Left cardiac atrium (tissue), 4 donors: Measurements from ENCODE around the gene KCNT2. TPM values are rescaled to one million over a fixed set of nuclear protein-coding genes. Genes with fewer than 3 reads are reported as not detected.
"Not testable (repeated sequence)": the region's sequence is repeated elsewhere in the genome, so short reads cannot be mapped to it uniquely, and the experiment has no call there.

Experiments used
- ATAC-seq, 2 donors: fragments of 200-7000 bp; cut with Tn5 transposase; one replicate each; pipeline ENCODE4 v1.9.1; 2020; ENCODE audit warnings: mild to moderate bottlenecking in 2 of 2, moderate library complexity in 2 of 2
- DNase-seq: peaks from one replicate; pipeline ENCODE4 v3.0.0-alpha.2; 2020
- intact Hi-C, 2 donors: fragments of 100-400 bp; cut with DNase I; formaldehyde crosslinking; loops; one replicate each; pipeline versions ENCODE4 v1.14.1 to v1.15.1; 2022 to 2023
- long read RNA-seq: library from polyadenylated mRNA; unstranded; transcript quantifications from one replicate; pipeline ENCODE4 v2.0.0, GENCODE V29; 2021
- total RNA-seq, 2 donors: library from RNA; stranded (reverse); fragmentation: NEBNext Ultra II Directional; extraction: Animal tissue kit (Norgen Biotek cat#: 25700); gene quantifications; one replicate each; pipeline ENCODE4 v1.2.1, GENCODE V29; 2021
- donor health status: DM: no; HTN: yes; CAD: no.
- donor health status: DM: no; HTN: yes; CAD: no; lungs with severe emphysema.
- donor health status: DM: yes; HTN: yes; CAD: no.
- donor health status: Dilated cardiomyopathy.

KCNT2 gene
- total RNA-seq, result 1 to 10 TPM; 3.8 to 7.3 TPM
- long read RNA-seq, partial matches to known transcripts, result 1 of 6 reads
- long read RNA-seq, other reads (novel, unspliced or antisense), result 5 of 6 reads

- peak; percentile 84 to 91 for ATAC-seq
- intact Hi-C loops, result no loop called here
- DNase-seq, result peak; percentile 81
Measured at GRCh38 chr1:196608390-196609369, at the start of gene KCNT2. KCNT2 (minus strand) TSS chr1:196608440; CDS start chr1:196608309, 131 bp downstream.

- ATAC-seq, result peak in 1 of 2 donors; percentile 21
- intact Hi-C loops, result no loop called here
- DNase-seq, result no peak
Measured at GRCh38 chr1:196655494-196655893, 47.3 kb upstream of the KCNT2 start.

DNA sequence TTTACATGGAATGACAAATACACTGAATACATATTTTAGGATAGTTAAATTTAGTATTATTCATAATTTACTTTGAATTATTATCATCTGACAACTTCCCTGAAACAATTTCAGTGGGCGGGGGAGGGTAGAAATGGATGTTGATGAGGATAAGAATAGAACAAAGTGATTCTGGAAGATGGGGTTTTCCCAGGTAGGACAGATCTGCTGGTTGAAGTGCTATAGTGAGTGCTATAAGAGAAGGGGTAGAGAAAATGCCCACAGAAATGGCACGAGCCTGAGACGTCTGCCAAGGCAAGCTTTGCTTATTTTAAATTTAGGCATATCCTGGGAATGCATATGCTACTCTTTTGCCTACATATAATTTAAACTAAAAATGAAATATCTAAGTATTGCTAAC is 46.8 kb upstream of the KCNT2 start:
- DNase-seq (no peak), ATAC-seq (peak in 1 of 2 donors; percentile 38)
- intact Hi-C loops, result no loop called here

- no peak for DNase-seq
- ATAC-seq, result no peak
- intact Hi-C loops, result no loop called here
Measured at GRCh38 chr1:196654271-196654670, 46.0 kb upstream of the KCNT2 start.

DNA sequence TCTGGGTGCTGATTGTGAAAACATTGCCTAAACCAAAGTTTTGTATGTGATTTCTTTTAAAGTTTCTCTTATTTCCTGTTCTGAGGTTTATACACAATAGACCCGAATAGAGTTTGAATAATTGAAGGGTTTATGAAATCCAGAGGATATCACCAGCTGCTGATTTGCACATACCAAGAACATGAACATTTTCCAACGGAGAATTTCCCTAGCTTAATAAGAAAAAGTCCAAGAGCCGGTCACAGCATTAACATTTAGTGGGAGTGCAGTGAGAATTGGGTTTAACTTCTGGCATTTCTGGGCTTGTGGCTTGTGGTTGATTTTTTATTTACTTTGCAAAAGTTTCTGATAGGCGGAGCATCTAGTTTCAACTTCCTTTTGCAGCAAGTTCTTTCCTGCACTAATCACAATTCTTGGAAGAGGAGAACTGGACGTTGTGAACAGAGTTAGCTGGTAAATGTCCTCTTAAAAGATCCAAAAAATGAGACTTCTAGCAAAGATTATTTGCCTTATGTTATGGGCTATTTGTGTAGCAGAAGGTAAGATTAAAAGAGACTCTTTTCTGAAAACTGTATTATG is 43.5 kb upstream of the KCNT2 start, which contains the start of gene CFH:
Gene CFH (plus strand): TSS at position 407 of the 579 bp plus-strand sequence. CDS start 75 bp downstream, at position 482.
- no peak for DNase-seq
- intact Hi-C loops, result no loop called here
- peak; percentile 75 to 85 for ATAC-seq

- DNase-seq, result no peak
- no peak for ATAC-seq
- intact Hi-C loops, result no loop called here
Measured at GRCh38 chr1:196651079-196651478, 42.8 kb upstream of the KCNT2 start.

- DNase-seq (no peak), ATAC-seq (no peak)
- intact Hi-C loops, result no loop called here
Measured at GRCh38 chr1:196650403-196650802, 42.2 kb upstream of the KCNT2 start.

GRCh38 chr1:196649990-196650389 is 41.8 kb upstream of the KCNT2 start:
- ATAC-seq (no peak), DNase-seq (no peak)
- intact Hi-C loops, result no loop called here

GRCh38 chr1:196640976-196641375 is 32.7 kb upstream of the KCNT2 start:
- DNase-seq, result no peak
- intact Hi-C loops, result no loop called here
- ATAC-seq, result no peak

DNA sequence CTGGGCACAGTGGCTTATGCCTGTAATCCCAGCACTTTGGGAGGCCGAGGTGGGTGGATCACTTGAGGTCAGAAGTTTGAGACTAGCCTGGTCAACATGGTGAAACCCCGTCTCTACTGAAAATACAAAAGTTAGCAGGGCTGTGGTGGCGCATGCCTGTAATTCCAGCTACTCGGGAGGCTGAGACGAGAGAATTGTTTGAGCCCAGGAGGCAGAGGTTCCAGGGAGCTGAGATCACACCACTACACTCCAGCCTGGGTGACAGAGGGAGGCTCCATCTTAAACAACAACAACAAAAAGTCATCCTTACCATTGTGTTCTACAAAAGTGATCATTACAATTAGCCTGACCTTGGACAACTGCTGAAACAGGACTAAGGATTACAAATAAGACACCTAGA is 31.1 kb upstream of the KCNT2 start:
- intact Hi-C loops, result not testable (repeated sequence)

DNA sequence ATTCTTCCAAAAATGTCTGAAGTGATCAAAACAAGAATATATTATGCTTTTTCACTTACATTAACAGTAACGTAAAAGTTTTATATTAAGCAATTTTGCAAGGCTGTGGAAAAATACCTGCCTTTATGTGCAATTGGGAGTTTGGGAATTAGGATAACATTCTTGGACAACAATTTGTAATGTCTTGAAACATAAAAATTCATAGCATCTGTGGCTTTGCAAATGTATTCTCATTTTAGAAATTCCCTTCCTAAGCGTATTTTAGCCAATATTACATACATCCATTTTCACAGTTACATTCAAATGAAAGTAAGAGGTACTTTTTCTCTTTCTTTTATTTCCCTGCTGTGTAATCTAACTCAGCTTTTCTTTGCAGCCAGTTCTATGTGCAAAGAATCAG is 30.2 kb upstream of the KCNT2 start:
- DNase-seq (no peak), ATAC-seq (no peak)
- intact Hi-C loops, result no loop called here

More for the DNA sequence above, 31.1 kb upstream of the KCNT2 start:
- ATAC-seq, DNase-seq: not testable (repeated sequence)

GRCh38 chr1:196637606-196638005 is 29.4 kb upstream of the KCNT2 start:
- intact Hi-C loops, result no loop called here
- ATAC-seq, result no peak
- DNase-seq, result no peak

DNA sequence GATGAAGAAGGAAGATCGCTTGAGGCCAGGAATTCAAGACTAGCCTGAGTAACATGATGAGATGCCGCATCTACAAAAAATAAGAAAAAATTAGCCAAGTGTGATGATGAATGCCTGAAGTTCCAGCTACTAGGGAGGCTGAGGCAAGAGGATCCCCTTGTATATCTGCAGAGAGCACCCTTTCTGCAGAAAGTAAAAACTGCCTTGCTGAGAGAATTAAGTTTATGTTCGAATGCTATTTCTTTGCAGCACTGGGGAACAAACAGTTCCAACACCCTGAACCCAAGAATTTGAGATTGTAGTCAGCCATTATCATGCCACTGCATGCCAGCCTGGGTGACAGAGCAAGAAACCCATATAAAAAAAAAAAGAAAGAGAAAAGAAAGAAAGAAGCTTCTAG is 20.6 kb upstream of the KCNT2 start:
- ATAC-seq (no peak), DNase-seq (no peak)
- intact Hi-C loops, result no loop called here

DNA sequence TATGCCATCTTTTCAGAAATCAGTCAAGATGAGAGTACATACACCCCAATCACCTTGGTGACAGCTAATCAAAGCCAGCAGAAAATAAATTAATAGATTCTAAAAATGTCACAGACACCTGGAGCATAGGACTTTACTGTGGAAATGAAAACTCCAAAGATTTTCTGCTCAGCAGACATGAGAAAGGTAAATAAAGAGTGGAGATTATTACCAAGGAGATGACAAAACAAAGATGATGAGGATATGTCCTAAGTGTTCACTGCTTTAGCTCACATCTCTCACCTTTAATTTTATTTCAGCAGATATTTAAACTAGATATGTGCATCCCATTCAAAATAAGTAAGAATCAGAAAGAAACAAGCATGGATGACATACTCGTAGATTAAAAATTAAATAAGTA is 14.8 kb upstream of the KCNT2 start:
- DNase-seq, result no peak
- intact Hi-C loops, result no loop called here
- ATAC-seq, result no peak

DNA sequence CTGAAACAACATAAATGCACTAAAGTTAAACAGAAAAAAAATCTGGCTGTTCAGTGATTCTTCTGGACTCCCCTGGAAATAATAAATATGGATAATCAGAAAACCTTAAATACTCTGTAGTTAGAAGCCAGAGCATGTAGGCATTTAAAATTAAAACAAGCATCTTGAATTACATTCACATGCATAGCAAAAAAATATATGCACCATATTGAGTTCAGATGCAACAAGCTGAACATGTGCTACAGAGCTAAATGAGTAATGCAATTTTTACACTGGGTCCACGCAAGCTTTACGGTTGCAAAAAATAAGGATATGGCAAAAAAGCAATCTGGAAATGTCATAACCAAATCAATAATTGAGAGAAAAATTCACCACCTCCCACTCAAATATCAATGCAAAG is 11.5 kb upstream of the KCNT2 start:
- DNase-seq, result no peak
- no peak for ATAC-seq
- intact Hi-C loops, result no loop called here

- ATAC-seq (no peak), DNase-seq (no peak)
- intact Hi-C loops, result no loop called here
Measured at GRCh38 chr1:196611873-196612272, 3.6 kb upstream of the KCNT2 start.

DNA sequence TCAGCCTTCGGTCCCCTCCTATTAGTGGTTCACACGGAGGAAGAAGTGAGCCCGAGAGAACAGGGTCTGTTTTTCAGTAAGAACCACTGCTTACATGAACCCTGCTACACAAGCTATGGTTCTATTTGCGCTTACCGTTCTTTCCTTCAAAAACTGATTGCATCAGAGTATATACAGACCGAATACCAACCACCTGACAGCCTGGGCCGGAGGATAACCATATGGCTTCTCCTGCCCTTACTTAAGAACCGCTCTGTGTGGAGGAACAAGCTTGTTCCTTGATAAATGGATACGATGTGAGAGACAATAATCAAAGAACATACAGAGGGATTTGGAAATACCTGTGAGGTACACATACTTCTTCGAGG is 1.1 kb upstream of the KCNT2 start:
- DNase-seq, result no peak
- intact Hi-C loops, result no loop called here
- peak in 1 of 2 donors; percentile 21 for ATAC-seq

GRCh38 chr1:196607981-196608380 is 259 bp downstream of the KCNT2 start:
- DNase-seq, result no peak
- peak in 1 of 2 donors; percentile 44 for ATAC-seq
- intact Hi-C loops, result no loop called here

DNA sequence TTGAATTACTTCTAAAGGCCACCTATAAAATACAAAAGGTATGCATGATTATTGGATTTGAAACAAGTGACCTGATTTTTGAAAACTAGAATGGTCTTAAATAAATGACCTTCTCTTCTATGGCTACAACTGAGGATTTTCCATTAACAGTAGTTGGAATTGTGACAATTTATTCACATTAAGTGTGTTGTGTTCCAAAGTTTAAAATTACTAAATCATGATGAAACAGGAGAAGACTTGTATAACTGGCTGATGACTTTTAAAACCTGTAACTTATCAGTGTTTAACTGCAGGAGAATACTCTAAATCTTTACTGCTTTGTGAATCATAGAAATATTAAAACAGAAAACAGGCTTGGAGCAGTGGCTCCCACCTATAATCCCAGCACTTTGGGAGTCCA is 4.6 kb downstream of the KCNT2 start:
- ATAC-seq (no peak), DNase-seq (no peak)

More for the DNA sequence above, 4.6 kb downstream of the KCNT2 start:
- intact Hi-C loops, result no loop called here
